Measurements from ENCODE around the gene OR4E2. TPM values are rescaled to one million over a fixed set of nuclear protein-coding genes. Genes with fewer than 3 reads are reported as not detected.
"Not testable (repeated sequence)": the region's sequence is repeated elsewhere in the genome, so short reads cannot be mapped to it uniquely, and the experiment has no call there.

OR4E2 gene
- polyA plus RNA-seq, 3 donors = not detected

GRCh38 chr14:21675566-21675965, 21.9 kb downstream of the OR4E2 start:
- H3K27ac ChIP-seq (ENCODE audit: low read depth, low read length) = no peak overlapping the region
- WGBS, 3 donors = 66 to 84% (median 84%) methylated on average over 4 of the region's 4 CpGs

- 70 to 85% (median 83%) methylated on average over 2 of the region's 2 CpGs for WGBS, 3 donors
- H3K27ac ChIP-seq (ENCODE audit: low read depth, low read length) = no peak overlapping the region
These were observed 26.4 kb downstream of the OR4E2 start for GRCh38 chr14:21680072-21680471.

- WGBS, 3 donors = 68 to 91% (median 80%) methylated on average over 2 of the region's 2 CpGs
- H3K27ac ChIP-seq (ENCODE audit: low read depth, low read length) = no peak overlapping the region
These were observed 32.8 kb downstream of the OR4E2 start for GRCh38 chr14:21686468-21686867.

- no peak overlapping the region for H3K27ac ChIP-seq (ENCODE audit: low read depth, low read length)
These were observed 40.8 kb downstream of the OR4E2 start for GRCh38 chr14:21694425-21694824.

- 94 to 97% (median 95%) methylated on average over 33 of the region's 33 CpGs for WGBS, 3 donors
- H3K27ac ChIP-seq (ENCODE audit: low read depth, low read length) = not testable (repeated sequence)
These were observed 44.0 kb downstream of the OR4E2 start for GRCh38 chr14:21697662-21698061.

GRCh38 chr14:21698538-21698937, 44.9 kb downstream of the OR4E2 start:
- H3K27ac ChIP-seq (ENCODE audit: low read depth, low read length) = not testable (repeated sequence)
- 42 to 82% (median 54%) methylated on average over 2 of the region's 3 CpGs for WGBS, 3 donors

GRCh38 chr14:21699551-21699950, 45.9 kb downstream of the OR4E2 start:
- 73 to 86% (median 74%) methylated on average over 2 of the region's 2 CpGs for WGBS, 3 donors

GRCh38 chr14:21702316-21702715, 48.7 kb downstream of the OR4E2 start:
- no peak overlapping the region for H3K27ac ChIP-seq (ENCODE audit: low read depth, low read length)
- 51 to 72% (median 66%) methylated on average over 2 of the region's 2 CpGs for WGBS, 3 donors

More at GRCh38 chr14:21699551-21699950, 45.9 kb downstream of the OR4E2 start:
- H3K27ac ChIP-seq (ENCODE audit: low read depth, low read length) = no peak overlapping the region

GRCh38 chr14:21703357-21704326, 50.0 kb downstream of the OR4E2 start:
- no peak overlapping the region for H3K27ac ChIP-seq (ENCODE audit: low read depth, low read length)
- WGBS, 3 donors = 51 to 68% (median 64%) methylated on average over 2 of the region's 2 CpGs

- H3K27ac ChIP-seq (ENCODE audit: low read depth, low read length) = no peak overlapping the region
These were observed 50.7 kb downstream of the OR4E2 start for GRCh38 chr14:21704338-21704737.

- H3K27ac ChIP-seq (ENCODE audit: low read depth, low read length) = no peak overlapping the region
- 15 to 32% (median 29%) methylated on average over 3 of the region's 3 CpGs for WGBS, 3 donors
These were observed 57.8 kb downstream of the OR4E2 start for GRCh38 chr14:21711360-21711961.

- 66 to 89% (median 76%) methylated on average over 2 of the region's 2 CpGs for WGBS, 3 donors
These were observed 58.4 kb downstream of the OR4E2 start for GRCh38 chr14:21712036-21712435.

GRCh38 chr14:21714318-21714929, 60.8 kb downstream of the OR4E2 start:
- no peak overlapping the region for H3K27ac ChIP-seq (ENCODE audit: low read depth, low read length)
- WGBS, 3 donors = 66 to 71% (median 66%) methylated on average over 6 of the region's 6 CpGs

More at GRCh38 chr14:21712036-21712435, 58.4 kb downstream of the OR4E2 start:
- H3K27ac ChIP-seq (ENCODE audit: low read depth, low read length) = no peak overlapping the region

Other genes with a start within 250 kb of the OR4E2 start
- 10 to 100 TPM; 11.5 to 21.1 (median 20.7) TPM for gene CHD8, start 197.7 kb upstream of the OR4E2 start, polyA plus RNA-seq
- gene RAB2B, start 176.9 kb upstream of the OR4E2 start, polyA plus RNA-seq = 10 to 100 TPM in 2 of 3 donors, 1 to 10 TPM in 1; 5.5 to 17.5 (median 15.3) TPM
- 10 to 100 TPM; 19.3 to 44.7 (median 23.2) TPM for gene TOX4, start 176.6 kb upstream of the OR4E2 start, polyA plus RNA-seq
- gene METTL3, start 142.5 kb upstream of the OR4E2 start, polyA plus RNA-seq = 10 to 100 TPM; 22.7 to 29.5 (median 27.4) TPM
- 1 to 10 TPM; 1.1 to 6.6 (median 2.0) TPM for gene SALL2, start 127.5 kb upstream of the OR4E2 start, polyA plus RNA-seq
- gene OR10G3, start 73.8 kb upstream of the OR4E2 start, polyA plus RNA-seq = under 1 TPM in 1 of 3 donors, not detected in 2; 0.22 TPM
- gene OR10G2, start 18.9 kb upstream of the OR4E2 start, polyA plus RNA-seq = not detected
- gene OR4E1, start 20.0 kb downstream of the OR4E2 start, polyA plus RNA-seq = not detected

All from adipose tissue (tissue), 3 donors.